K562 (cell line): ENCODE data around the gene MAML3. TPM values are rescaled to one million over a fixed set of nuclear protein-coding genes. Genes with fewer than 3 reads are reported as not detected.

Experiments used
- BCL6 ChIP-seq: fragments of 250-450 bp; sonication (Bioruptor Pico); IDR thresholded peaks from 2 replicates; pipeline ENCODE4 v1.4.0; 2020
- BRD4 ChIP-seq: fragments of 200-600 bp; sonication (generic); IDR thresholded peaks from 2 replicates; pipeline ENCODE4 v1.6.1; 2017; ENCODE audit warnings: inconsistent platforms
- CHD4 ChIP-seq: fragments of 200-600 bp; sonication (generic); IDR thresholded peaks from 3 replicates; pipeline ENCODE4 v1.6.1; 2012; ENCODE audit warnings: low read depth, mild to moderate bottlenecking, mixed read lengths, low read length, inconsistent platforms; ENCODE audit not compliant: insufficient read depth, insufficient replicate concordance, poor library complexity, severe bottlenecking
- CREB5 ChIP-seq: fragments of 250-450 bp; sonication (Bioruptor Pico); IDR thresholded peaks from 2 replicates; pipeline ENCODE4 v1.5.0; 2020; ENCODE audit warnings: mild to moderate bottlenecking
- FOXA3 ChIP-seq, 2 experiments: fragments of 450-650 bp in 1 of 2; sonication (generic) in 1 of 2; formaldehyde crosslinking; IDR thresholded peaks in 1 of 2; conservative IDR thresholded peaks in 1 of 2; 2 replicates each; pipeline versions ENCODE4 v1.4.0 to v1.8.0; 2020 to 2022; ENCODE audit warnings: mild to moderate bottlenecking in 2 of 2, missing genetic modification reagents in 1 of 2
- FOXM1 ChIP-seq, 2 experiments: fragments of 450-650 bp in 1 of 2; sonication (generic) in 1 of 2; formaldehyde crosslinking in 1 of 2; IDR thresholded peaks; 2 replicates each; pipeline versions ENCODE4 v1.6.1 to v1.9.0; 2017 to 2022; ENCODE audit warnings: low read depth in 2 of 2, mild to moderate bottlenecking in 2 of 2, missing genetic modification reagents in 1 of 2, moderate library complexity in 1 of 2
- GABPA ChIP-seq: fragments of 200-800 bp; sonication (Bioruptor generic); conservative IDR thresholded peaks from 2 replicates; pipeline ENCODE4 v1.6.1; 2016; ENCODE audit warnings: low read depth, missing genetic modification characterization, missing compliant biosample characterization
- MYBL2 ChIP-seq, 2 experiments: fragments of 450-650 bp in 1 of 2; sonication (generic) in 1 of 2; formaldehyde crosslinking in 1 of 2; IDR thresholded peaks; 2 replicates each; pipeline versions ENCODE4 v1.6.1 to v1.8.1; 2017 to 2022; ENCODE audit warnings: borderline replicate concordance in 1 of 2, inconsistent platforms in 1 of 2, low read depth in 1 of 2, mild to moderate bottlenecking in 1 of 2, missing genetic modification reagents in 1 of 2, moderate library complexity in 1 of 2
- MYC ChIP-seq, 2 experiments: fragments of 250-450 bp in 1 of 2; sonication (Bioruptor Pico) in 1 of 2; IDR thresholded peaks; 2 replicates each; pipeline versions ENCODE4 v1.5.1 to v1.6.1; 2012 to 2021; ENCODE audit warnings: low read depth in 2 of 2, borderline replicate concordance in 1 of 2, improper control_type of control experiment in 1 of 2, low read length in 1 of 2, mild to moderate bottlenecking in 1 of 2, moderate library complexity in 1 of 2
- NCOA4 ChIP-seq: fragments of 450-650 bp; IDR thresholded peaks from 2 replicates; pipeline ENCODE4 v1.6.1; 2018; ENCODE audit warnings: mild to moderate bottlenecking; ENCODE audit not compliant: partially characterized antibody
- NFE2 ChIP-seq: IDR thresholded peaks from 2 replicates; pipeline ENCODE4 v1.6.1; 2014; ENCODE audit warnings: antibody characterized with exemption, low read depth
- NFXL1 ChIP-seq: fragments of 450-650 bp; formaldehyde crosslinking; IDR thresholded peaks from 2 replicates; pipeline ENCODE4 v1.4.0; 2021; ENCODE audit warnings: mild to moderate bottlenecking
- PPARD ChIP-seq: fragments of 250-450 bp; sonication (Bioruptor Pico); IDR thresholded peaks from 2 replicates; pipeline ENCODE4 v1.8.0; 2022; ENCODE audit warnings: inconsistent platforms, mild to moderate bottlenecking, moderate library complexity
- SRSF3 ChIP-seq: fragments of 200-400 bp; formaldehyde crosslinking; IDR thresholded peaks from 2 replicates; pipeline ENCODE4 v1.6.1; 2016; ENCODE audit warnings: mild to moderate bottlenecking, low read length, moderate library complexity; ENCODE audit not compliant: insufficient read depth
- THRA ChIP-seq: fragments of 450-650 bp; IDR thresholded peaks from 2 replicates; pipeline ENCODE4 v1.6.1; 2017; ENCODE audit warnings: mild to moderate bottlenecking, moderate library complexity
- TSHZ1 ChIP-seq: fragments of 250-450 bp; sonication (Bioruptor Pico); IDR thresholded peaks from 2 replicates; pipeline ENCODE4 v1.4.0; 2020; ENCODE audit warnings: mild to moderate bottlenecking, moderate library complexity
- YY1 ChIP-seq, 3 experiments: IDR thresholded peaks; 2 replicates each; pipeline ENCODE4 v1.6.1; 2011; ENCODE audit warnings: low read length in 2 of 3, mild to moderate bottlenecking in 2 of 3, moderate library complexity in 2 of 3, borderline replicate concordance in 1 of 3, control low read depth in 1 of 3, low read depth in 1 of 3; ENCODE audit not compliant: insufficient read depth in 3 of 3, insufficient replicate concordance in 2 of 3, control insufficient read depth in 1 of 3, insufficient read length in 1 of 3; ENCODE audit errors: extremely low read depth in 1 of 3
- ZFPM2 ChIP-seq: fragments of 250-450 bp; sonication (Bioruptor Pico); IDR thresholded peaks from 2 replicates; pipeline ENCODE4 v1.5.1; 2022; ENCODE audit warnings: mild to moderate bottlenecking
- ZKSCAN3 ChIP-seq: fragments of 250-450 bp; sonication (Bioruptor Pico); IDR thresholded peaks from 2 replicates; pipeline ENCODE4 v1.4.0; 2020
- ZNF175 ChIP-seq: fragments of 200-800 bp; sonication (Bioruptor generic); IDR thresholded peaks from 2 replicates; pipeline ENCODE4 v1.6.1; 2016; ENCODE audit warnings: low read depth, mild to moderate bottlenecking, missing genetic modification characterization, missing compliant biosample characterization
- ZNF79 ChIP-seq: fragments of 250-450 bp; sonication (Bioruptor Pico); IDR thresholded peaks from 2 replicates; pipeline ENCODE4 v1.4.0; 2020; ENCODE audit warnings: low read depth, mild to moderate bottlenecking, moderate library complexity
- polyA plus RNA-seq, 8 experiments: library from polyadenylated mRNA; depleted of rRNA in 4 of 8; stranded (reverse) in 5 of 8; unstranded in 3 of 8; fragments of >200 nt; fragmentation: Nextera tagmentation in 2 of 8; fragmentation: Illumina TruSeq in 1 of 8; extraction: Ambion mirVana in 2 of 8; extraction: Trizol in 1 of 8; gene quantifications; 2 replicates each; pipeline versions ENCODE4 v1.2.1 to v1.2.3, GENCODE V29; 2011 to 2014; ENCODE audit warnings: inconsistent platforms in 1 of 8, missing spikeins in 1 of 8
- total RNA-seq, 7 experiments: library from RNA; depleted of rRNA in 6 of 7; stranded (reverse); fragments of >200 nt in 6 of 7; fragmentation: Illumina TruSeq in 2 of 7; extraction: Trizol in 2 of 7; gene quantifications; 2 replicates each; pipeline versions ENCODE4 v1.2.1 to v1.2.3, GENCODE V29; 2011 to 2021; ENCODE audit warnings: low replicate concordance in 1 of 7

Gene MAML3
- total and polyA plus RNA-seq, 9 of the 15 experiments (the other 6 are each of a cell fraction or from before 2014, with no cell fraction given), result 0.01 to 0.55 (median 0.25) TPM

GRCh38 chr4:139711461-139711860, 442.5 kb downstream of the MAML3 start (continued):
- TF ChIP-seq YY1 (IDR thresholded peaks at IDR 0.05; ENCODE audit: borderline replicate concordance in 1 of 3, control insufficient read depth in 1 of 3, extremely low read depth in 1 of 3, insufficient read depth in 3 of 3, insufficient read length in 1 of 3, insufficient replicate concordance in 2 of 3, low read depth in 1 of 3, low read length in 2 of 3), result peak in 1 of 3 experiments; percentile 61
- TF ChIP-seq FOXA3 (CRISPR knock-in tag; conservative IDR thresholded peaks at IDR 0.05 in 1 of 2, IDR thresholded peaks at IDR 0.05 in 1 of 2), result no peak
- no peak for TF ChIP-seq TSHZ1 (CRISPR knock-in tag)
- no peak for TF ChIP-seq ZFPM2 (CRISPR knock-in tag)
- no peak for TF ChIP-seq CREB5
- no peak for TF ChIP-seq PPARD
- no peak for TF ChIP-seq GABPA (tag)
- no peak for TF ChIP-seq CHD4
- no peak for TF ChIP-seq NFE2
- no peak for TF ChIP-seq SRSF3
- no peak for TF ChIP-seq BCL6
- TF ChIP-seq THRA, result no peak
- no peak for TF ChIP-seq ZKSCAN3
- no peak for TF ChIP-seq MYBL2 (IDR thresholded peaks at IDR 0.05; ENCODE audit: low read depth)
- no peak for TF ChIP-seq MYBL2 (CRISPR knock-in tag; IDR thresholded peaks at IDR 0.05; ENCODE audit: borderline replicate concordance)
- no peak for TF ChIP-seq NCOA4
- TF ChIP-seq MYC (IDR thresholded peaks at IDR 0.05; ENCODE audit: low read depth, low read length), result no peak
- TF ChIP-seq MYC (CRISPR knock-in tag; IDR thresholded peaks at IDR 0.05; ENCODE audit: borderline replicate concordance, low read depth), result no peak
- TF ChIP-seq BRD4, result no peak
- 0 out of 2 replicates have a peak, but pooled peaks have one; percentile 24 for TF ChIP-seq ZNF175
- no peak for TF ChIP-seq FOXM1 (IDR thresholded peaks at IDR 0.05; ENCODE audit: low read depth)
- TF ChIP-seq FOXM1 (CRISPR knock-in tag; IDR thresholded peaks at IDR 0.05; ENCODE audit: low read depth), result no peak
- no peak for TF ChIP-seq ZNF79
- no peak for TF ChIP-seq NFXL1 (CRISPR knock-in tag)
- TF ChIP-seq, all 486 proteins: peak for 4
